HEK293 (cell line): Measurements from ENCODE around the gene ZNF653.
"Not testable (repeated sequence)": the region's sequence is repeated elsewhere in the genome, so short reads cannot be mapped to it uniquely, and the experiment has no call there.

ENCODE experiments used
- CTCF ChIA-PET: fragments of 350-600 bp; formaldehyde crosslinking; extraction: SDS; loops from one replicate; lab custom pipeline; 2021; ENCODE audit warnings: antibody characterized with exemption; lab: Yijun Ruan, JAX
- POLR2A ChIA-PET: fragments of 300-600 bp; formaldehyde crosslinking; extraction: SDS; loops from one replicate; lab custom pipeline; 2020; ENCODE audit warnings: antibody characterized with exemption, inconsistent platforms; lab: Yijun Ruan, JAX
- H3K27ac ChIP-seq: fragments of 200-500 bp; sonication (Bioruptor generic); 2 replicates; pipeline ENCODE4 v1.5.1; 2014; ENCODE audit warnings: low read depth, low read length, control low read depth, inconsistent platforms; ENCODE audit errors: extremely low read depth
- H3K36me3 ChIP-seq, 2 experiments: fragments of 200-500 bp in 1 of 2; sonication (Bioruptor generic) in 1 of 2; 1 replicate in 1 of 2; 2 replicates in 1 of 2; pipeline ENCODE4 v1.5.1; 2014 to 2017; ENCODE audit warnings: inconsistent platforms in 2 of 2, low read length in 2 of 2; ENCODE audit not compliant: control insufficient read depth in 2 of 2, insufficient read depth in 1 of 2
- H3K4me1 ChIP-seq: fragments of 200-500 bp; sonication (Bioruptor generic); 2 replicates; pipeline ENCODE4 v1.5.1; 2014; ENCODE audit warnings: mild to moderate bottlenecking, low read length, inconsistent platforms; ENCODE audit not compliant: control insufficient read depth, insufficient read depth
- H3K4me3 ChIP-seq: 2 replicates; pipeline ENCODE4 v1.5.1; 2011; ENCODE audit warnings: low read depth, mild to moderate bottlenecking, control low read depth, low read length, moderate library complexity
- H3K9me3 ChIP-seq: fragments of 200-500 bp; sonication (Bioruptor generic); 2 replicates; pipeline ENCODE4 v1.5.1; 2014; ENCODE audit warnings: low read depth, low read length, inconsistent platforms; ENCODE audit not compliant: control insufficient read depth, insufficient read depth
- EGR2 ChIP-seq: fragments of 450-650 bp; formaldehyde crosslinking; IDR thresholded peaks from 2 replicates; pipeline ENCODE4 v1.5.1; 2016; ENCODE audit warnings: low read depth, missing biosample characterization, missing genetic modification characterization
- KLF7 ChIP-seq: fragments of 450-650 bp; formaldehyde crosslinking; IDR thresholded peaks from 2 replicates; pipeline ENCODE4 v1.5.1; 2016; ENCODE audit warnings: missing biosample characterization, missing genetic modification characterization, borderline replicate concordance
- KLF8 ChIP-seq: fragments of 450-650 bp; formaldehyde crosslinking; IDR thresholded peaks from 2 replicates; pipeline ENCODE4 v1.5.1; 2016; ENCODE audit warnings: missing biosample characterization, missing genetic modification characterization
- MYNN ChIP-seq: fragments of 450-650 bp; formaldehyde crosslinking; IDR thresholded peaks from 2 replicates; pipeline ENCODE4 v1.5.1; 2016; ENCODE audit warnings: missing biosample characterization, missing genetic modification characterization, borderline replicate concordance
- OSR2 ChIP-seq: fragments of 450-650 bp; formaldehyde crosslinking; IDR thresholded peaks from 2 replicates; pipeline ENCODE4 v1.5.1; 2016; ENCODE audit warnings: missing biosample characterization, missing genetic modification characterization
- SCRT2 ChIP-seq: fragments of 450-650 bp; formaldehyde crosslinking; IDR thresholded peaks from 2 replicates; pipeline ENCODE4 v1.5.1; 2016; ENCODE audit warnings: missing biosample characterization, missing genetic modification characterization
- TRIM28 ChIP-seq: IDR thresholded peaks from 2 replicates; pipeline ENCODE4 v1.6.1; 2011; ENCODE audit warnings: low read length, control low read depth, borderline replicate concordance
- ZEB2 ChIP-seq: fragments of 450-650 bp; formaldehyde crosslinking; IDR thresholded peaks from 2 replicates; pipeline ENCODE4 v1.5.1; 2016; ENCODE audit warnings: missing biosample characterization, missing genetic modification characterization
- ZFHX2 ChIP-seq: fragments of 450-650 bp; formaldehyde crosslinking; conservative IDR thresholded peaks from 2 replicates; pipeline ENCODE4 v1.5.1; 2016; ENCODE audit warnings: missing biosample characterization, missing genetic modification characterization
- ZNF10 ChIP-seq: fragments of 450-650 bp; formaldehyde crosslinking; IDR thresholded peaks from 2 replicates; pipeline ENCODE4 v1.5.1; 2017; ENCODE audit warnings: missing biosample characterization, missing genetic modification characterization
- ZNF146 ChIP-seq: fragments of 450-650 bp; formaldehyde crosslinking; IDR thresholded peaks from 2 replicates; pipeline ENCODE4 v1.5.1; 2016; ENCODE audit warnings: missing biosample characterization, missing genetic modification characterization
- ZNF169 ChIP-seq: fragments of 450-650 bp; formaldehyde crosslinking; IDR thresholded peaks from 2 replicates; pipeline ENCODE4 v1.5.1; 2016; ENCODE audit warnings: missing biosample characterization, missing genetic modification characterization
- ZNF335 ChIP-seq: fragments of 450-650 bp; formaldehyde crosslinking; conservative IDR thresholded peaks from 2 replicates; pipeline ENCODE4 v1.5.1; 2016; ENCODE audit warnings: missing biosample characterization, missing genetic modification characterization
- ZNF501 ChIP-seq: fragments of 450-650 bp; formaldehyde crosslinking; IDR thresholded peaks from 2 replicates; pipeline ENCODE4 v1.5.1; 2016; ENCODE audit warnings: missing biosample characterization, missing genetic modification characterization
- ZNF571 ChIP-seq: fragments of 450-650 bp; formaldehyde crosslinking; IDR thresholded peaks from 2 replicates; pipeline ENCODE4 v1.5.0; 2017; ENCODE audit warnings: missing biosample characterization, missing genetic modification characterization
- ZNF701 ChIP-seq: fragments of 450-650 bp; formaldehyde crosslinking; IDR thresholded peaks from 2 replicates; pipeline ENCODE4 v1.5.1; 2016; ENCODE audit warnings: missing biosample characterization, missing genetic modification characterization
- TF ChIP-seq, protein P1 (sequence below): fragments of 450-650 bp; formaldehyde crosslinking; IDR thresholded peaks from 2 replicates; pipeline ENCODE4 v1.5.1; 2016; ENCODE audit warnings: missing biosample characterization, missing genetic modification characterization
- TF ChIP-seq, protein P2 (sequence below): fragments of 450-650 bp; formaldehyde crosslinking; IDR thresholded peaks from 2 replicates; pipeline ENCODE4 v1.5.1; 2016; ENCODE audit warnings: missing biosample characterization, missing genetic modification characterization
- TF ChIP-seq, protein P3 (sequence below): fragments of 450-650 bp; formaldehyde crosslinking; IDR thresholded peaks from 2 replicates; pipeline ENCODE4 v1.5.1; 2016; ENCODE audit warnings: missing biosample characterization, missing genetic modification characterization
- TF ChIP-seq, protein P4 (sequence below): fragments of 450-650 bp; formaldehyde crosslinking; IDR thresholded peaks from 2 replicates; pipeline ENCODE4 v1.5.1; 2016; ENCODE audit warnings: missing biosample characterization, missing genetic modification characterization
- TF ChIP-seq, protein P5 (sequence below): fragments of 450-650 bp; formaldehyde crosslinking; IDR thresholded peaks from 2 replicates; pipeline ENCODE4 v1.5.1; 2016; ENCODE audit warnings: missing biosample characterization, missing genetic modification characterization

ZNF653 gene

DNA sequence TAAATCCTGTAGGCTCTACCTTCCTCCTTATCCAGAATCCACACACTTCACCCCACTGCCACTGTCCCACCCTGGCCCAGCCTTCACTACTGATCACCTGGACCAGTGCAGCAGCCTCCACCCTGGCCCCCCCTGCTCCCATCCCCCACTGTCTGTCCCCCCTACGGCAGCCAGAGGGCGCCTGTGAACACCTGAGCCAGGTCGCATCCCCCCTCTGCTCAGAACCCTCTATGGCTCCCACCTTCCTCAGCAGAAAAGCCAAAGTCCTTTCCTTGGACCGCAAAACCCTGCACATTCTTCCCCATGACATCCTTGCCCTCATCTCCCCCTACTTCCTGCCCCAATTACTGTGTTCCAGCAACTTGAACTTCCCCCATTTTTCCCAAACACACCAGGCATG, 45.4 kb downstream of the ZNF653 start (continued):
- TF ChIP-seq OSR2 (tag by site-specific recombination) (no peak), ZNF146 (tag by site-specific recombination) (no peak), ZFHX2 (tag by site-specific recombination) (no peak), EGR2 (tag by site-specific recombination) (no peak), ZNF169 (tag by site-specific recombination) (no peak), ZEB2 (tag by site-specific recombination) (peak; percentile 42; the same call in 1 of the 2 replicates)
- TF ChIP-seq, protein P1, sequence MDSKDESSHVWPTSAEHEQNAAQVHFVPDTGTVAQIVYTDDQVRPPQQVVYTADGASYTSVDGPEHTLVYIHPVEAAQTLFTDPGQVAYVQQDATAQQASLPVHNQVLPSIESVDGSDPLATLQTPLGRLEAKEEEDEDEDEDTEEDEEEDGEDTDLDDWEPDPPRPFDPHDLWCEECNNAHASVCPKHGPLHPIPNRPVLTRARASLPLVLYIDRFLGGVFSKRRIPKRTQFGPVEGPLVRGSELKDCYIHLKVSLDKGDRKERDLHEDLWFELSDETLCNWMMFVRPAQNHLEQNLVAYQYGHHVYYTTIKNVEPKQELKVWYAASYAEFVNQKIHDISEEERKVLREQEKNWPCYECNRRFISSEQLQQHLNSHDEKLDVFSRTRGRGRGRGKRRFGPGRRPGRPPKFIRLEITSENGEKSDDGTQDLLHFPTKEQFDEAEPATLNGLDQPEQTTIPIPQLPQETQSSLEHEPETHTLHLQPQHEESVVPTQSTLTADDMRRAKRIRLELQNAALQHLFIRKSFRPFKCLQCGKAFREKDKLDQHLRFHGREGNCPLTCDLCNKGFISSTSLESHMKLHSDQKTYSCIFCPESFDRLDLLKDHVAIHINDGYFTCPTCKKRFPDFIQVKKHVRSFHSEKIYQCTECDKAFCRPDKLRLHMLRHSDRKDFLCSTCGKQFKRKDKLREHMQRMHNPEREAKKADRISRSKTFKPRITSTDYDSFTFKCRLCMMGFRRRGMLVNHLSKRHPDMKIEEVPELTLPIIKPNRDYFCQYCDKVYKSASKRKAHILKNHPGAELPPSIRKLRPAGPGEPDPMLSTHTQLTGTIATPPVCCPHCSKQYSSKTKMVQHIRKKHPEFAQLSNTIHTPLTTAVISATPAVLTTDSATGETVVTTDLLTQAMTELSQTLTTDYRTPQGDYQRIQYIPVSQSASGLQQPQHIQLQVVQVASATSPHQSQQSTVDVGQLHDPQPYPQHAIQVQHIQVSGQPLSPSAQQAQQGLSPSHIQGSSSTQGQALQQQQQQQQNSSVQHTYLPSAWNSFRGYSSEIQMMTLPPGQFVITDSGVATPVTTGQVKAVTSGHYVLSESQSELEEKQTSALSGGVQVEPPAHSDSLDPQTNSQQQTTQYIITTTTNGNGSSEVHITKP (tag by site-specific recombination), result 0 out of 2 replicates have a peak, but pooled peaks have one; percentile 19
- TF ChIP-seq, protein P2, sequence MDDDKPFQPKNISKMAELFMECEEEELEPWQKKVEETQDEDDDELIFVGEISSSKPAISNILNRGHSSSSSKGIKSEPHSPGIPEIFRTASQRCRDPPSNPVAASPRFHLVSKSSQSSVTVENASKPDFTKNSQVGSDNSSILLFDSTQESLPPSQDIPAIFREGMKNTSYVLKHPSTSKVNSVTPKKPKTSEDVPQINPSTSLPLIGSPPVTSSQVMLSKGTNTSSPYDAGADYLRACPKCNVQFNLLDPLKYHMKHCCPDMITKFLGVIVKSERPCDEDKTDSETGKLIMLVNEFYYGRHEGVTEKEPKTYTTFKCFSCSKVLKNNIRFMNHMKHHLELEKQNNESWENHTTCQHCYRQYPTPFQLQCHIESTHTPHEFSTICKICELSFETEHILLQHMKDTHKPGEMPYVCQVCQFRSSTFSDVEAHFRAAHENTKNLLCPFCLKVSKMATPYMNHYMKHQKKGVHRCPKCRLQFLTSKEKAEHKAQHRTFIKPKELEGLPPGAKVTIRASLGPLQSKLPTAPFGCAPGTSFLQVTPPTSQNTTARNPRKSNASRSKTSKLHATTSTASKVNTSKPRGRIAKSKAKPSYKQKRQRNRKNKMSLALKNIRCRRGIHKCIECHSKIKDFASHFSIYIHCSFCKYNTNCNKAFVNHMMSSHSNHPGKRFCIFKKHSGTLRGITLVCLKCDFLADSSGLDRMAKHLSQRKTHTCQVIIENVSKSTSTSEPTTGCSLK (tag by site-specific recombination), result no peak
- TF ChIP-seq, protein P3, sequence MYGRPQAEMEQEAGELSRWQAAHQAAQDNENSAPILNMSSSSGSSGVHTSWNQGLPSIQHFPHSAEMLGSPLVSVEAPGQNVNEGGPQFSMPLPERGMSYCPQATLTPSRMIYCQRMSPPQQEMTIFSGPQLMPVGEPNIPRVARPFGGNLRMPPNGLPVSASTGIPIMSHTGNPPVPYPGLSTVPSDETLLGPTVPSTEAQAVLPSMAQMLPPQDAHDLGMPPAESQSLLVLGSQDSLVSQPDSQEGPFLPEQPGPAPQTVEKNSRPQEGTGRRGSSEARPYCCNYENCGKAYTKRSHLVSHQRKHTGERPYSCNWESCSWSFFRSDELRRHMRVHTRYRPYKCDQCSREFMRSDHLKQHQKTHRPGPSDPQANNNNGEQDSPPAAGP (tag by site-specific recombination), result peak; percentile 21; the same call in 1 of the 2 replicates

DNA sequence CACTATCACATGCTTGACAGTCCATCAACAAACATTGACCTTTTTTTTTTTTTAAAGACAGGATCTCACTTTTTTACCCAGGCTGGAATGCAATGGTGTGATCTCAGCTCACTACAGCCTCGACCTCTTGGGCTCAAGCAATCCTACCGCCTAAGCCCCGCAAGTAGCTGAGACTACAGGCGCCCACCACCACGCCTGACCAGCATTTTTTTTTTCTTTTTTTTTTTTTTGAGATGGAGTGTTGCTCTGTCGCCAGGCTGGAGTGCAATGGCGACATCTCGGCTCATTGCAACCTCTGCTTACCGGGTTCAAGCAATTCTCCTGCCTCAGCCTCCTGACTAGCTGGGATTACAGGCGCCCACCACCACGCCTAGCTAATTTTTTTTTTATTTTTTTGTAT, 46.7 kb downstream of the ZNF653 start:
- CTCF ChIA-PET, result interaction anchor here (0.6 to 1.4 kb wide), 7 partner anchors 12 to 1369 kb away, joined by 3 to 7 read pairs (median 4); no protein-coding TSS in a partner anchor
- TF ChIP-seq ZNF335, result peak; percentile 52
- TF ChIP-seq, protein P4, sequence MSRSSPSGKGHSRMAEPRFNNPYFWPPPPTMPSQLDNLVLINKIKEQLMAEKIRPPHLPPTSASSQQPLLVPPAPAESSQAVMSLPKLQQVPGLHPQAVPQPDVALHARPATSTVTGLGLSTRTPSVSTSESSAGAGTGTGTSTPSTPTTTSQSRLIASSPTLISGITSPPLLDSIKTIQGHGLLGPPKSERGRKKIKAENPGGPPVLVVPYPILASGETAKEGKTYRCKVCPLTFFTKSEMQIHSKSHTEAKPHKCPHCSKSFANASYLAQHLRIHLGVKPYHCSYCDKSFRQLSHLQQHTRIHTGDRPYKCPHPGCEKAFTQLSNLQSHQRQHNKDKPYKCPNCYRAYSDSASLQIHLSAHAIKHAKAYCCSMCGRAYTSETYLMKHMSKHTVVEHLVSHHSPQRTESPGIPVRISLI, result peak; percentile 91
- TF ChIP-seq, all 188 proteins: peak for 2; not testable (repeated sequence) for 186
- H3K27ac ChIP-seq, H3K4me3 ChIP-seq, H3K9me3 ChIP-seq, H3K36me3 ChIP-seq, H3K4me1 ChIP-seq: not testable (repeated sequence)
- POLR2A ChIA-PET, result interaction anchor here (0.9 kb wide), 1 partner anchor 24 kb away, joined by 3 read pairs; the partner anchor contains the start of gene ODAD3

DNA sequence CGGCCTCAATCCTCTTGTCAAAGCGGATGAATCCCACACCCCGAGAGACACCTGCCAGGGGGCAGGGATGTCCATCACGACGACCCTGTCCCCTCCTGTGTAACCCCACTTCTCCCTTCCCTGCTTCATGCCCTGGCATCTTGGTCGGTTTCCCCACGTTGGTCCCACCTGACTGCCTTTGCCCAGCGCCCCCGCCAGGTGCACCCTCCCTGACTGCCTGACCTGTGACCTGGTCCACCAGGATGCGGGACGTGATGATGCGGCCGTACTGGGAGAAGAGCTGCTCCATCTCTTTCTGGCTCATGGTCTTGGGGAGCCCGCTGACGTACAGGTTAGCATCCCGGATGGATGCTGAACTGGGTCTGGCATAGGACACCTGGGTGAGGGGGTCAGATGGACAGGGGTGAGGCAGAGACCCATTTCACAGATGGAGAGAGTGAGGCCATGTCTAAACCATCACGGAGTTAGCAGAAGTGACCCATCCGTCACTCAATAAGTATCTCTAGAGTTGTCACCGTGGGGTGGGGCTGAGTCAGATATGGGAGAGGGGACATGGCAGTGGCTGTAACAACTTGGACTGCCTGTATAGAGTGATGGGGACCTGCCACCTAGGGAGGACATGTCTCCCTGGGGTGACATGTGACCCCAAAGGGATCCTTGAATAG, 47.3 kb downstream of the ZNF653 start:
- Histone ChIP-seq H3K9me3 (no peaks in the 10 kb centered on the region), H3K27ac (no peak overlapping the region), H3K36me3 (no peaks in the 10 kb centered on the region), H3K4me3 (no peak overlapping the region), H3K4me1 (no peaks in the 10 kb centered on the region)
- TF ChIP-seq, protein P5, sequence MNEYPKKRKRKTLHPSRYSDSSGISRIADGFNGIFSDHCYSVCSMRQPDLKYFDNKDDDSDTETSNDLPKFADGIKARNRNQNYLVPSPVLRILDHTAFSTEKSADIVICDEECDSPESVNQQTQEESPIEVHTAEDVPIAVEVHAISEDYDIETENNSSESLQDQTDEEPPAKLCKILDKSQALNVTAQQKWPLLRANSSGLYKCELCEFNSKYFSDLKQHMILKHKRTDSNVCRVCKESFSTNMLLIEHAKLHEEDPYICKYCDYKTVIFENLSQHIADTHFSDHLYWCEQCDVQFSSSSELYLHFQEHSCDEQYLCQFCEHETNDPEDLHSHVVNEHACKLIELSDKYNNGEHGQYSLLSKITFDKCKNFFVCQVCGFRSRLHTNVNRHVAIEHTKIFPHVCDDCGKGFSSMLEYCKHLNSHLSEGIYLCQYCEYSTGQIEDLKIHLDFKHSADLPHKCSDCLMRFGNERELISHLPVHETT, result no peak
- TF ChIP-seq SCRT2 (tag by site-specific recombination) (no peak), KLF8 (no peak), MYNN (tag by site-specific recombination) (no peak), ZNF10 (tag by site-specific recombination) (no peak), ZNF501 (no peak), KLF7 (tag by site-specific recombination) (no peak), ZNF571 (tag by site-specific recombination) (no peak), TRIM28 (no peak), EGR2 (tag by site-specific recombination) (no peak), ZNF701 (tag by site-specific recombination) (no peak)
- ChIA-PET POLR2A (interaction anchor here (0.9 kb wide), 1 partner anchor 23 kb away, joined by 3 read pairs; the partner anchor contains the start of gene ODAD3), CTCF (interaction anchor here (1.0 to 1.1 kb wide), 2 partner anchors 15 to 77 kb away, joined by 4 to 7 read pairs; no protein-coding TSS in a partner anchor)
